Prostate gland (tissue), 2 donors: ENCODE measurements around the gene MYH6. TPM values are rescaled to one million over a fixed set of nuclear protein-coding genes. Genes with fewer than 3 reads are reported as not detected.

Source experiments
- DNase-seq: peaks from one replicate; pipeline ENCODE4 v3.0.0-alpha.2; 2019; ENCODE audit warnings: low spot score
- H3K27ac ChIP-seq, 2 donors: fragments of 200-600 bp; sonication (generic); 2 replicates each; pipeline ENCODE4 v1.5.1; 2017 to 2019
- H3K27me3 ChIP-seq: fragments of 200-600 bp; sonication (generic); replicated peaks from 2 replicates; pipeline ENCODE4 v1.5.1; 2019; ENCODE audit not compliant: insufficient read depth
- H3K36me3 ChIP-seq, 2 donors: fragments of 200-600 bp; sonication (generic); 1 replicate in 1 of 2; 2 replicates in 1 of 2; pipeline versions ENCODE4 v1.5.1 to v1.8.1; 2017 to 2019
- H3K4me1 ChIP-seq: fragments of 200-600 bp; sonication (generic); replicated peaks from 2 replicates; pipeline ENCODE4 v1.5.1; 2019
- H3K4me3 ChIP-seq, 2 donors: fragments of 200-600 bp; sonication (generic); 2 replicates each; pipeline ENCODE4 v1.5.1; 2017 to 2019
- H3K9me3 ChIP-seq: fragments of 200-600 bp; sonication (generic); 2 replicates; pipeline ENCODE4 v1.5.1; 2017
- POLR2A ChIP-seq: fragments of 450-650 bp; IDR thresholded peaks from one replicate; pipeline ENCODE4 v1.6.1; 2016; ENCODE audit warnings: antibody characterized with exemption, mild to moderate bottlenecking
- POLR2AphosphoS5 ChIP-seq: sonication (generic); formaldehyde crosslinking; IDR thresholded peaks from one replicate; pipeline ENCODE4 v1.6.1; 2017; ENCODE audit warnings: antibody characterized with exemption
- WGBS: methylation state at CpG from one replicate; pipeline ENCODE4 v1.1.5; 2018; 5-methylcytosine and 5-hydroxymethylcytosine counted together
- intact Hi-C: fragments of 100-400 bp; cut with DNase I; formaldehyde crosslinking; loops from one replicate; pipeline ENCODE4 v1.14.2; 2022
- total RNA-seq, 2 donors: library from RNA; depleted of rRNA; stranded (reverse); fragments of >200 nt; gene quantifications; one replicate each; pipeline ENCODE4 v1.1.0, GENCODE V29; 2016
- TF ChIP-seq, protein P1 (sequence below), 4 experiments: fragments of 200-600 bp in 2 of 4; fragments of 450-650 bp in 2 of 4; sonication (generic) in 2 of 4; IDR thresholded peaks; 1 replicate in 3 of 4; 2 replicates in 1 of 4; pipeline ENCODE4 v1.5.1; 2016 to 2019; ENCODE audit warnings: antibody characterized with exemption in 4 of 4, mild to moderate bottlenecking in 2 of 4, moderate library complexity in 2 of 4

The MYH6 gene
- total RNA-seq, 2 donors from 2014 or later: 3.1 TPM; not detected in 1

DNA sequence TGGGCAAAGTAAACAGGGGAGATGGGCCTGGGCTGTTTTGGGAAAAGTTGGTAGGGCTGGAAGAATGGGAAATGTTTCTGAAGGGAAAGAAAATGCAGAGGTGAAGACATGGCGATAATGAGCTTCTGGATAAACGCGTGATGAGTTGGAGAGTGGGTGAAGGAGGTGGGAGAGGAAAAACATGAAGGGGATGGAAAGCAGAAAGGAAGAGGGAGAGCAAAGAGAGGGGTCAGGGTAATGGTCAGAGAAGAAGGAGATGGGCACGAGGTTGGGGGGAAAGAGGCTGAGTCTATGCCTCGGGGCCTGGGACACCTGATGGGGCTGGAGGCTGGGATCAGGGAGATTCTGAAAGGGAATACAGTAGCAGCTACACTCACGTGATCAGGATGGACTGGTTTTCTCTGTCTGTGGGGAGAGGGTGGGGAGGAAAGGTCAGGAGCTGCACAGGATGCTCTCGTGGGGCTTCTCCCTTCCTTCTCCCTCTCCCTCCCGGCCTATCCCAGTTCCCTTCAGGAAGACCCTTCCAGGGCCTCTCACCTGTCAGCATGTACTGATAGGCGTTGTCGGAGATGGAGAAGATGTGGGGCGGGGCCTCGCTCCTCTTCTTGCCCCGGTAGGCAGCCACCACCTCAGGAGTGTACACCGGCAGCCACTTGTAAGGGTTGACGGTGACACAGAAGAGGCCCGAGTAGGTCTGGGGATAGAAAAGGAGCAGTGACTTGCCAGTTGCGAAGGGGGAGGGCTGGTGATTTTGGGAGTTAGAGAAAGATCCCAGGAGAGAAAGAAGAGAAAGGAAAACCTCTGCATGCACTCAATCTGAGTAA is 24.2 kb upstream of the MYH6 start:
- DNase-seq: no peak
- no peaks in the 10 kb centered on the region for H3K9me3 ChIP-seq
- H3K36me3 ChIP-seq: no peaks in the 10 kb centered on the region
- H3K27me3 ChIP-seq: no peaks in the 10 kb centered on the region
- H3K27ac ChIP-seq: no peak overlapping the region
- no peaks in the 10 kb centered on the region for H3K4me1 ChIP-seq
- 80% methylated on average over 17 of the region's 17 CpGs for WGBS
- TF ChIP-seq, protein P1, sequence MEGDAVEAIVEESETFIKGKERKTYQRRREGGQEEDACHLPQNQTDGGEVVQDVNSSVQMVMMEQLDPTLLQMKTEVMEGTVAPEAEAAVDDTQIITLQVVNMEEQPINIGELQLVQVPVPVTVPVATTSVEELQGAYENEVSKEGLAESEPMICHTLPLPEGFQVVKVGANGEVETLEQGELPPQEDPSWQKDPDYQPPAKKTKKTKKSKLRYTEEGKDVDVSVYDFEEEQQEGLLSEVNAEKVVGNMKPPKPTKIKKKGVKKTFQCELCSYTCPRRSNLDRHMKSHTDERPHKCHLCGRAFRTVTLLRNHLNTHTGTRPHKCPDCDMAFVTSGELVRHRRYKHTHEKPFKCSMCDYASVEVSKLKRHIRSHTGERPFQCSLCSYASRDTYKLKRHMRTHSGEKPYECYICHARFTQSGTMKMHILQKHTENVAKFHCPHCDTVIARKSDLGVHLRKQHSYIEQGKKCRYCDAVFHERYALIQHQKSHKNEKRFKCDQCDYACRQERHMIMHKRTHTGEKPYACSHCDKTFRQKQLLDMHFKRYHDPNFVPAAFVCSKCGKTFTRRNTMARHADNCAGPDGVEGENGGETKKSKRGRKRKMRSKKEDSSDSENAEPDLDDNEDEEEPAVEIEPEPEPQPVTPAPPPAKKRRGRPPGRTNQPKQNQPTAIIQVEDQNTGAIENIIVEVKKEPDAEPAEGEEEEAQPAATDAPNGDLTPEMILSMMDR (IDR thresholded peaks at IDR 0.05): no peak
- no peak for TF ChIP-seq POLR2A
- no peak for TF ChIP-seq POLR2AphosphoS5
- intact Hi-C loops: no loop called here
- no peak overlapping the region for H3K4me3 ChIP-seq

DNA sequence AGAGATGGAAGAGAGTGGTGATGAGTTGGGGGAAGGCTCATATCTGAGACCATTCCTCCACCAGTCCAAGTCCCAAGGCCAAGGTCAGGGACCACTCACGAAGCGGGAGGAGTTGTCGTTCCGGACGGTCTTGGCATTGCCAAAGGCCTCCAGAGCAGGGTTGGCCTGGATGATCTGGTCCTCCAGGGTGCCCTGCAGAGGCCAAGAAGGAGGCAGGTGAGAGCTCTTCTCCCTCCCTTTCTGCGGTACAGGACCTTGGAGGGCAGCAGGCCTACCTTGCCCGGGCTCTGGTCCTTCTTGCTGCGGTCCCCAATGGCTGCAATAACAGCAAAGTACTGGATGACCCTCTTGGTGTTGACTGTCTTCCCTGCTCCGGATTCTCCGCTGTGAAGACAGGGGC is 23.4 kb upstream of the MYH6 start:
- H3K27me3 ChIP-seq: no peaks in the 10 kb centered on the region
- no peak overlapping the region for H3K4me3 ChIP-seq
- TF ChIP-seq, protein P1 (IDR thresholded peaks at IDR 0.05): no peak
- no peak for TF ChIP-seq POLR2AphosphoS5
- TF ChIP-seq POLR2A: no peak
- H3K36me3 ChIP-seq: no peaks in the 10 kb centered on the region
- no peaks in the 10 kb centered on the region for H3K4me1 ChIP-seq
- intact Hi-C loops: no loop called here
- H3K27ac ChIP-seq: no peak overlapping the region
- WGBS: 94% methylated on average over 10 of the region's 10 CpGs
- H3K9me3 ChIP-seq: no peaks in the 10 kb centered on the region
- DNase-seq: no peak

DNA sequence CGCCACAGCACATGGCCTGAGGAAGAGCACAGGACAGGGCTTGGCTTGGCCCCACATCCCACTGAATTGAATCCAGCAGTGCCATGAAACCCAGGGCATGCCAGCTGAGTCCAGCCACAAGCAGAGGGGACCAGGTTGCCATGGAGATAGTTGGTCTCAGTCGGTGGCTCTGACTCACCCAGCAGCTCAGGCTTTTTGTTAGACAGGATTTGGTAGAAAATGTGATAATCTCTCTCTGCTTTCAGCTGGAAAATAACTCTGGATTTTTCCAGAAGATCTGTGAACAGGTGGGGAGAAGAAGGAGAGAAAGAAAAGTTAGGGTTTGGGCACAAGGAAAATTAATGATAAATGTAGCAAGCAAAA is 22.6 kb upstream of the MYH6 start:
- DNase-seq: no peak
- H3K36me3 ChIP-seq: no peaks in the 10 kb centered on the region
- 45% methylated on average over 2 of the region's 2 CpGs for WGBS
- no peak for TF ChIP-seq POLR2AphosphoS5
- TF ChIP-seq, protein P1 (IDR thresholded peaks at IDR 0.05): no peak
- TF ChIP-seq POLR2A: no peak
- intact Hi-C loops: no loop called here
- no peaks in the 10 kb centered on the region for H3K27me3 ChIP-seq
- H3K9me3 ChIP-seq: no peaks in the 10 kb centered on the region
- H3K4me3 ChIP-seq: no peak overlapping the region
- H3K27ac ChIP-seq: no peak overlapping the region
- H3K4me1 ChIP-seq: no peaks in the 10 kb centered on the region

DNA sequence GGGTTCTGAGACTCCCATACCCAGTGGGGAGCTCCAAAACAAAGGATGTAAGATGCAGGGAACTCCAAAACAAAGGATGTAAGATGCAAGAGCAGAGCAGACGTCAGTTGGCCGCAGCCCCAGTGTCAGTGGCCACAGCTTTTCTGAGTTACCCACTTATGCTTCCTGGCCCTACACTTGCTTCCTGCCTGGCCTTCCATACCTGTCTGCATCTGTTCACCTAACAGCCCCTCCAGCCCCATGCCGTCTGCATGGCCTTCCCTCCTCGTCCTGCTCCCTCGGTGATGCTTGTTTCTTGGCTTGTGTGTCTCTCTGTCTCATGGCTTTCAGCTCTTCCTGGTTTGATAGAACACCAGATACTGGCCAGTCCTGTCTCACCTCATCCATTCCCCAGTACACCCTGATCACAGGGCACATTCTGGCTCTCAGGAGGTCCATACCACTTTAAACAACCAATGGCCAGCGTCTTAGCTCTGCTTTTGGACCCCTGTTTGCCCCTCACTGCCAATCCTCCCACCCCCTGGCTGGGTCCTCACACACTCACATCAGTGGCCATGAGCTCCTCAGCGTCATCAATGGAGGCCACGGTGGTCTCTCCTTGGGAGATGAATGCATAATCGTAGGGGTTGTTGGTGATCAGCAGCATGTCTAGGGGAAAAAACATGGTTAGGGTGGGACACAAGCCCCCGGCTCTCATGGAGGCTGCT is 22.1 kb upstream of the MYH6 start:
- Histone ChIP-seq H3K4me1 (no peaks in the 10 kb centered on the region), H3K27ac (no peak overlapping the region), H3K36me3 (no peaks in the 10 kb centered on the region), H3K4me3 (no peak overlapping the region), H3K27me3 (no peaks in the 10 kb centered on the region), H3K9me3 (no peaks in the 10 kb centered on the region)
- TF ChIP-seq POLR2A (no peak), POLR2AphosphoS5 (no peak)
- TF ChIP-seq, protein P1 (IDR thresholded peaks at IDR 0.05): no peak
- intact Hi-C loops: no loop called here
- no peak for DNase-seq
- WGBS: 83% methylated on average over 10 of the region's 10 CpGs
